Measurements from ENCODE around the gene ITIH4.

The ITIH4 gene

DNA sequence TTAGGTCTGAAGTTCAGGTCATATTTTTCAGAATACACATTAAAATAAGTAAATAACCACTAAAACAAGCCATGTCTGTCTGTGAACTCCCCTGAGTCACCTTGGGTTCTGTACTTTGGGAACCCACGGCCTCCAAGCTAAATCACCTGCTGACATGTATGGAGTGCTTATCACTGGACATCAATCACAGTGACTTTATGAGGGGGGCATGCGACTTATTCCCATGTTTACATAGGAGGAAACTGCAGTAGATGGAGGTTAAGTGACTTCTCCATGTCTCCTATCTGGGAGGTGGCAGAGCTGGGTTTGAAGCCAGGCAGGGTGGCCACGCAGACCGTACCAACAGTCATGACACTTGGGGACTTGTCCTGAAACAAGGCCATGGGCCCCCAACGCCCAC, 8.1 kb downstream of the ITIH4 start (continued):
- TF ChIP-seq, protein P1, sequence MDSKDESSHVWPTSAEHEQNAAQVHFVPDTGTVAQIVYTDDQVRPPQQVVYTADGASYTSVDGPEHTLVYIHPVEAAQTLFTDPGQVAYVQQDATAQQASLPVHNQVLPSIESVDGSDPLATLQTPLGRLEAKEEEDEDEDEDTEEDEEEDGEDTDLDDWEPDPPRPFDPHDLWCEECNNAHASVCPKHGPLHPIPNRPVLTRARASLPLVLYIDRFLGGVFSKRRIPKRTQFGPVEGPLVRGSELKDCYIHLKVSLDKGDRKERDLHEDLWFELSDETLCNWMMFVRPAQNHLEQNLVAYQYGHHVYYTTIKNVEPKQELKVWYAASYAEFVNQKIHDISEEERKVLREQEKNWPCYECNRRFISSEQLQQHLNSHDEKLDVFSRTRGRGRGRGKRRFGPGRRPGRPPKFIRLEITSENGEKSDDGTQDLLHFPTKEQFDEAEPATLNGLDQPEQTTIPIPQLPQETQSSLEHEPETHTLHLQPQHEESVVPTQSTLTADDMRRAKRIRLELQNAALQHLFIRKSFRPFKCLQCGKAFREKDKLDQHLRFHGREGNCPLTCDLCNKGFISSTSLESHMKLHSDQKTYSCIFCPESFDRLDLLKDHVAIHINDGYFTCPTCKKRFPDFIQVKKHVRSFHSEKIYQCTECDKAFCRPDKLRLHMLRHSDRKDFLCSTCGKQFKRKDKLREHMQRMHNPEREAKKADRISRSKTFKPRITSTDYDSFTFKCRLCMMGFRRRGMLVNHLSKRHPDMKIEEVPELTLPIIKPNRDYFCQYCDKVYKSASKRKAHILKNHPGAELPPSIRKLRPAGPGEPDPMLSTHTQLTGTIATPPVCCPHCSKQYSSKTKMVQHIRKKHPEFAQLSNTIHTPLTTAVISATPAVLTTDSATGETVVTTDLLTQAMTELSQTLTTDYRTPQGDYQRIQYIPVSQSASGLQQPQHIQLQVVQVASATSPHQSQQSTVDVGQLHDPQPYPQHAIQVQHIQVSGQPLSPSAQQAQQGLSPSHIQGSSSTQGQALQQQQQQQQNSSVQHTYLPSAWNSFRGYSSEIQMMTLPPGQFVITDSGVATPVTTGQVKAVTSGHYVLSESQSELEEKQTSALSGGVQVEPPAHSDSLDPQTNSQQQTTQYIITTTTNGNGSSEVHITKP (tag by site-specific recombination; IDR thresholded peaks at IDR 0.05), result peak; percentile 59; the same call in 1 of the 2 replicates
- TF ChIP-seq ZNF239 (tag by site-specific recombination; IDR thresholded peaks at IDR 0.05) (no peak), ZNF423 (tag by site-specific recombination; IDR thresholded peaks at IDR 0.05) (no peak), ZFHX2 (tag by site-specific recombination; conservative IDR thresholded peaks at IDR 0.05) (no peak), ZNF670 (tag by site-specific recombination; IDR thresholded peaks at IDR 0.05; ENCODE audit: low read depth) (no peak)
- TF ChIP-seq, protein P2, sequence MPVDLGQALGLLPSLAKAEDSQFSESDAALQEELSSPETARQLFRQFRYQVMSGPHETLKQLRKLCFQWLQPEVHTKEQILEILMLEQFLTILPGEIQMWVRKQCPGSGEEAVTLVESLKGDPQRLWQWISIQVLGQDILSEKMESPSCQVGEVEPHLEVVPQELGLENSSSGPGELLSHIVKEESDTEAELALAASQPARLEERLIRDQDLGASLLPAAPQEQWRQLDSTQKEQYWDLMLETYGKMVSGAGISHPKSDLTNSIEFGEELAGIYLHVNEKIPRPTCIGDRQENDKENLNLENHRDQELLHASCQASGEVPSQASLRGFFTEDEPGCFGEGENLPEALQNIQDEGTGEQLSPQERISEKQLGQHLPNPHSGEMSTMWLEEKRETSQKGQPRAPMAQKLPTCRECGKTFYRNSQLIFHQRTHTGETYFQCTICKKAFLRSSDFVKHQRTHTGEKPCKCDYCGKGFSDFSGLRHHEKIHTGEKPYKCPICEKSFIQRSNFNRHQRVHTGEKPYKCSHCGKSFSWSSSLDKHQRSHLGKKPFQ (tag by site-specific recombination; IDR thresholded peaks at IDR 0.05), result 0 out of 2 replicates have a peak, but pooled peaks have one; percentile 6

DNA sequence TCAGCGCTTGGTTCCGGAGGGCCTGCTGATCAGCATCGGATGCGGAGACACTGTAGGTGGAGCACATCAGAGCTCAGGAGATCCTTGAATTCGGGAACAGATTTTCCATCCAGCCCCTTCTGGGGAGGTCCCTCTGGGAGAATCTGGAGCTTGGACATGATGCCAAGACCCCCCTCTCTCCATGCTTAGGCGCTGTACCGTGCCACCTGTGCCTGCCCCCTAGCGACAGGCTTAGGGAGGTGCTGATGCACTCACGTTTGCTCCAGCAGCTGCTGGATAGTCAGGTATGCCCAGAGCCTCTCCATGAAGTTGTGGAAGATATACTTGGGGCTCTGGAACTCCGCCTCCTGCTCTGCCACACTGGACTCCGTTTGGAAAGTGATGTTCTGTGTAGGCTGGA, 9.7 kb downstream of the ITIH4 start:
- no peak overlapping the region for H3K27ac ChIP-seq (ENCODE audit: extremely low read depth, low read depth, low read length)
- TF ChIP-seq, protein P3, sequence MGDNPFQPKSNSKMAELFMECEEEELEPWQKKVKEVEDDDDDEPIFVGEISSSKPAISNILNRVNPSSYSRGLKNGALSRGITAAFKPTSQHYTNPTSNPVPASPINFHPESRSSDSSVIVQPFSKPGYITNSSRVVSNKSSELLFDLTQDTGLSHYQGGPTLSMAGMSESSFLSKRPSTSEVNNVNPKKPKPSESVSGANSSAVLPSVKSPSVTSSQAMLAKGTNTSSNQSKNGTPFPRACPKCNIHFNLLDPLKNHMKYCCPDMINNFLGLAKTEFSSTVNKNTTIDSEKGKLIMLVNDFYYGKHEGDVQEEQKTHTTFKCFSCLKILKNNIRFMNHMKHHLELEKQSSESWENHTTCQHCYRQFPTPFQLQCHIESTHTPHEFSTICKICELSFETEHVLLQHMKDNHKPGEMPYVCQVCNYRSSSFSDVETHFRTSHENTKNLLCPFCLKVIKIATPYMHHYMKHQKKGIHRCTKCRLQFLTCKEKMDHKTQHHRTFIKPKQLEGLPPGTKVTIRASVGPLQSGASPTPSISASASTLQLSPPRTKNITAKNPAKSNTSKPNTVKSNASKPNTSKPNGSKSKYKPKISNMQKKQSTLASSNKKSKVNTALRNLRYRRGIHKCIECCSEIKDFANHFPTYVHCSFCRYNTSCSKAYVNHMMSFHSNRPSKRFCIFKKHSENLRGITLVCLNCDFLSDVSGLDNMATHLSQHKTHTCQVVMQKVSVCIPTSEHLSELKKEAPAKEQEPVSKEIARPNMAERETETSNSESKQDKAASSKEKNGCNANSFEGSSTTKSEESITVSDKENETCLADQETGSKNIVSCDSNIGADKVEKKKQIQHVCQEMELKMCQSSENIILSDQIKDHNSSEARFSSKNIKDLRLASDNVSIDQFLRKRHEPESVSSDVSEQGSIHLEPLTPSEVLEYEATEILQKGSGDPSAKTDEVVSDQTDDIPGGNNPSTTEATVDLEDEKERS (tag by site-specific recombination; IDR thresholded peaks at IDR 0.05), result no peak
- TF ChIP-seq, protein P4, sequence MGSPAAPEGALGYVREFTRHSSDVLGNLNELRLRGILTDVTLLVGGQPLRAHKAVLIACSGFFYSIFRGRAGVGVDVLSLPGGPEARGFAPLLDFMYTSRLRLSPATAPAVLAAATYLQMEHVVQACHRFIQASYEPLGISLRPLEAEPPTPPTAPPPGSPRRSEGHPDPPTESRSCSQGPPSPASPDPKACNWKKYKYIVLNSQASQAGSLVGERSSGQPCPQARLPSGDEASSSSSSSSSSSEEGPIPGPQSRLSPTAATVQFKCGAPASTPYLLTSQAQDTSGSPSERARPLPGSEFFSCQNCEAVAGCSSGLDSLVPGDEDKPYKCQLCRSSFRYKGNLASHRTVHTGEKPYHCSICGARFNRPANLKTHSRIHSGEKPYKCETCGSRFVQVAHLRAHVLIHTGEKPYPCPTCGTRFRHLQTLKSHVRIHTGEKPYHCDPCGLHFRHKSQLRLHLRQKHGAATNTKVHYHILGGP (tag by site-specific recombination; IDR thresholded peaks at IDR 0.05), result no peak
- TF ChIP-seq, protein P5, sequence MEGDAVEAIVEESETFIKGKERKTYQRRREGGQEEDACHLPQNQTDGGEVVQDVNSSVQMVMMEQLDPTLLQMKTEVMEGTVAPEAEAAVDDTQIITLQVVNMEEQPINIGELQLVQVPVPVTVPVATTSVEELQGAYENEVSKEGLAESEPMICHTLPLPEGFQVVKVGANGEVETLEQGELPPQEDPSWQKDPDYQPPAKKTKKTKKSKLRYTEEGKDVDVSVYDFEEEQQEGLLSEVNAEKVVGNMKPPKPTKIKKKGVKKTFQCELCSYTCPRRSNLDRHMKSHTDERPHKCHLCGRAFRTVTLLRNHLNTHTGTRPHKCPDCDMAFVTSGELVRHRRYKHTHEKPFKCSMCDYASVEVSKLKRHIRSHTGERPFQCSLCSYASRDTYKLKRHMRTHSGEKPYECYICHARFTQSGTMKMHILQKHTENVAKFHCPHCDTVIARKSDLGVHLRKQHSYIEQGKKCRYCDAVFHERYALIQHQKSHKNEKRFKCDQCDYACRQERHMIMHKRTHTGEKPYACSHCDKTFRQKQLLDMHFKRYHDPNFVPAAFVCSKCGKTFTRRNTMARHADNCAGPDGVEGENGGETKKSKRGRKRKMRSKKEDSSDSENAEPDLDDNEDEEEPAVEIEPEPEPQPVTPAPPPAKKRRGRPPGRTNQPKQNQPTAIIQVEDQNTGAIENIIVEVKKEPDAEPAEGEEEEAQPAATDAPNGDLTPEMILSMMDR (tag by site-specific recombination; IDR thresholded peaks at IDR 0.05), result peak; percentile 37; the same call in 1 of the 2 replicates
- TF ChIP-seq ZNF629 (tag by site-specific recombination; IDR thresholded peaks at IDR 0.05) (no peak), TRIM28 (IDR thresholded peaks at IDR 0.05; ENCODE audit: borderline replicate concordance, low read length) (peak; percentile 43; the same call in 1 of the 2 replicates)
- no peaks in the 10 kb centered on the region for H3K4me1 ChIP-seq (ENCODE audit: control insufficient read depth, insufficient read depth, low read length)
- ChIA-PET CTCF (interaction anchor here (0.5 to 2.0 kb wide), 13 partner anchors 9 to 1283 kb away, joined by 3 to 8 read pairs (median 4); partner anchors contain the start of gene MUSTN1), POLR2A (no interaction called here)
- no peaks in the 10 kb centered on the region for H3K9me3 ChIP-seq (ENCODE audit: control insufficient read depth, insufficient read depth, low read depth, low read length)
- H3K36me3 ChIP-seq (ENCODE audit: control insufficient read depth in 2 of 2, insufficient read depth in 1 of 2, low read length in 2 of 2), result peaks cover 0 to 4% of the 10 kb centered on the region in 2 experiments; a peak in 1 of 3 replicates
- H3K4me3 ChIP-seq (ENCODE audit: low read depth, low read length), result no peak overlapping the region

All from HEK293 (cell line).